ENCODE results near the gene TUBA4B. TPM values are rescaled to one million over a fixed set of nuclear protein-coding genes. Genes with fewer than 3 reads are reported as not detected.
"Not testable (repeated sequence)": the region's sequence is repeated elsewhere in the genome, so short reads cannot be mapped to it uniquely, and the experiment has no call there.

The TUBA4B gene
- polyA plus RNA-seq, 10 donors: 0.15 to 0.22 (median 0.18) TPM; not detected in 5

DNA sequence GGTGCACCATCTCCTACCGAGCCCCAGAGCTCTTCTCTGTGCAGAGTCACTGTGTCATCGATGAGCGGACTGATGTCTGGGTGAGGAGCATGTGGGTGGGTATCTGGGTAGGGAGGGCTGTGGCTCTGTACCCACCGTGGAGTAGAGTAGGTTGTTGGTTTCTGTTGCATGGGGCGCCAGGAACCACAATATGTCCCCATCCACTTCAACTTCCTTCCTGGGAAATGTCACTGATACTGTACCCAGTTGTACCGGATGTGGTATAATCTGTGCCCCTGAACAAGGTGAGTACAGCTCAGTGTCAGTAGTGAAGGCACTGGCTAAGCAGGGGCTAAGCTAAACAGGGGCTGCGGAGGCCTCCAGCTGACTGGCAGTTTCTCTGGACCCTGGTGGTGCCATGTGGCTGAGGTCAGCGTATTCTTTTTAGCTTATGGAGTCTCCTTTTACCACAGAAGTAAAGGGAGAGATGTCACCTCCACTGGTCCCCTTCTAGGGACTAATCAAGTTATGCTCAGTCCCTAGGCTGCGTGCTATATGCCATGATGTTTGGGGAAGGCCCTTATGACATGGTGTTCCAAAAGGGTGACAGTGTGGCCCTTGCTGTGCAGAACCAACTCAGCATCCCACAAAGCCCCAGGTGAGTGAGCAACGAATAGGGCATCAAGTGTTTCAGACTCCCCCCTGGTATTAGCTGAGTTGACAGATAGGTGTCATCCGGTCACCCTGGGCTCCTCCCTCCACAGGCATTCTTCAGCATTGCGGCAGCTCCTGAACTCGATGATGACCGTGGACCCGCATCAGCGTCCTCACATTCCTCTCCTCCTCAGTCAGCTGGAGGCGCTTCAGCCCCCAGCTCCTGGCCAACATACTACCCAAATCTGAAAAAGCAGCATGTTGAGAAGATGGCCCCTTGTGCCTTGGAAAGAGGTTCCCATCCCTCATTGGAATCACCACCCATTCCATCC lies 5.1 kb upstream of the TUBA4B start:
- no peak for DNase-seq

DNA sequence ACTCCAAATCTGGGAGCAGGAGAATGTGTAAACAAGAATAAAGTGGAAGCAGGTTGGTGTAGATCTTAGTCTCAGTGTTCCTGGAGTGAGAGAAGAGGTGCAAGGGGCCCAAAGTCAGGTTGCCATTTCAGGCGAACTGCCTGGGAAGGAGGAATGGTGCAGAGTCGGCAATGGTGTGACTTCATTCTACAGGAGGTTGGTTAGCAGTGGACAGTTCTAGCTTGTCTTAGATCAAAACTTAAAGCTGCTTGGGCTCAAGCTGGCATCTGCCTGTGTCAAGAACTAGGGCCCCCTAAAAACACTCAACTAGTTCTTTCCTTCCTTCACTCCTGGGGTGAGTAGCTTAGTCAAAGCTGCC lies 4.2 kb upstream of the TUBA4B start:
- DNase-seq: no peak

DNA sequence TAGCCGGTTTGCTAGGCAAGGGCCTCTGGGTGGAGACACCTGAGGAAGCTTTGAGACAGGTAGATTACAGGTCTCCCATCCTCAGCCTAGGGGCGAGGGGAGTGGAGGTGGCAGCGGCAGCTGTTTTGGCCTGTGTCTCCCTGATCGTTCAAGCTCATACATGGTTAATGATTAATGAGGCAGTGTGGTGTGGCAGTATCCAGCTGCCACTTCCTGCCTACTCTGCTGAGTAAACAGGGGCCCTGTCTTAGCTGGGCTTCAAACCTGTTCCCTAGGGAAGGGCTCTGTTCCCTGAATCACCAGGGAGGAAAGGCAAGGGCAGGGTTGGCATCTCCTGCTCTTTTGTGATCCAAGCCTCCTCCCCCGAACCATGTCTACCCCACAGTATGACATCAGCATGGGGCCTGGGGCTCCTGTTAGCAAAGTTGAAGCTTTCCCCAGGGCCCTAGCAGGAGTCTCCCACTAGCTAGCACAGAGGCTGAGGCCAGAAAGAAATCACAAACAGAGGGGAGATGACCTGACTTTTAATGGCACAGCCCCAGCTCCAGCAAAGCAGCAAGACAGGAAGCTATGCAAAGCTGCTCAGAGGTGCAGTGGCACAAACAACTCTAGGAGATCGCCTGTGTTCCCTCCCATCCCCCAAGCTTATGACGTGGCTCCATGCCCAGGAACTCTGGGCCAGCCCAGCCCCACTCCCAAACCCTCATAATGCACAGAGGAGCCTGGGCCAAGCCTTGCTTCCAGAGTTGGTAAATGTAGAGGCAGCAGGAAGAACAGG lies 3.7 kb upstream of the TUBA4B start:
- DNase-seq: peak; percentile 42 to 59 (median 51)

DNA sequence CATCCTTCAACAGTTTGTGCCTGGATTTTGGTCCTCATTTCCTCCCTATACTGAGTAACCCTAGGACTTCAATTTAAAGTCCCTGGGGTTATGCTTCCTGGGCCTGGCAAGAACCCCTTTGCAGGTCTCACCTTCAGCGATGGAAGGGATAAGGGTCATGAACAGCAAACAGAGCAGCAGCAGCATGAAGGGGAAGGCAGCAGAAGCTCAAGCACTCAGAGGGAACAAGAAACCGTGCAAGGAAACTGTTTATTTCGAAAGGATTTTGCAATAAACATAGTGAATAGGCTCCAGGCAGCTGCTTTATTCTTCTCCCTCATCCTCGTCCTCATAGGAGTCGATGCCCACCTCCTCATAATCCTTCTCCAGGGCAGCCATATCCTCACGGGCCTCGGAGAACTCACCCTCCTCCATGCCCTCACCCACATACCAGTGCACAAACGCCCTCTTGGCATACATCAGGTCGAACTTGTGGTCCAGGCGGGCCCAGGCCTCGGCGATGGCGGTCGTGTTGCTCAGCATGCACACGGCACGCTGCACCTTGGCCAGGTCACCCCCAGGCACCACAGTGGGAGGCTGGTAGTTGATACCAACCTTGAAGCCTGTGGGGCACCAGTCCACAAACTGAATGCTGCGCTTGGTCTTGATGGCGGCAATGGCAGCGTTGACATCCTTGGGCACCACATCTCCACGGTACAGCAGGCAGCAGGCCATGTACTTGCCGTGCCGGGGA lies 2.8 kb upstream of the TUBA4B start:
- DNase-seq: no peak

DNA sequence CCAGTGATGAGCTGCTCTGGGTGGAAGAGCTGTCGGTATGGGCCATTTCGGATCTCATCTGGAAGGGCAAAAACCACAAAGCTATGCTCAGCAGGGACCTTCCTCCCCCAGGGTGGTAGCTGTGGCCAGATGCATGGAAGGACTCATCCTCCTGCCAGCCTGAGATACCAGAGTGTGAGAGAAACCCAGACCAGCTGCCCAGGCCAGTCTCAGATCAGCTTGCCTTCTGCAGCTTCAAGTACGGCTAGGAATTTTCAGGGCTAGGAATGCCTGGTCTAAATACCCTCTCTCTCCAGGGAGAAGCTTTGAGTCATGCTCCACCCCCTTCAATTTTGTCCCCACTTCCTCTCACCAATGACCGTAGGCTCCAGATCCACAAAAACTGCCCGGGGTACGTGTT lies 1.4 kb upstream of the TUBA4B start:
- DNase-seq: no peak

DNA sequence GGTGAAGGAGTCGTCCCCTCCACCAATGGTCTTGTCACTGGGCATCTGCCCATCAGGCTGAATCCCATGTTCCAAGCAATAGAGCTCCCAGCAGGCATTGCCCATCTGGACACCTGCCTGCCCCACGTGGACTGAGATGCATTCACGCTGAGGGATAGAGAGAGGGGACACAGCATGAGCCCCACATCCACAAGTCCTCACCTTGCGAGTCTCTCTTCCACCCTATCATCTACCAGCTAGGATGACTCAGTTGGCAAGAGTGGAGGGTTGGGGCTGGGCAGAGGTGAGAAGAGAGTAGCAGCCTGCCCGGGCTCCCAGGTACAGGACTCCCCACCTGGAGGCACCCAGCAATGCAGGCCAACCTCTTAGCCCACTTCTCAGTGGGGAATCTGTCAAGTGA lies 959 bp upstream of the TUBA4B start:
- no peak for DNase-seq

DNA sequence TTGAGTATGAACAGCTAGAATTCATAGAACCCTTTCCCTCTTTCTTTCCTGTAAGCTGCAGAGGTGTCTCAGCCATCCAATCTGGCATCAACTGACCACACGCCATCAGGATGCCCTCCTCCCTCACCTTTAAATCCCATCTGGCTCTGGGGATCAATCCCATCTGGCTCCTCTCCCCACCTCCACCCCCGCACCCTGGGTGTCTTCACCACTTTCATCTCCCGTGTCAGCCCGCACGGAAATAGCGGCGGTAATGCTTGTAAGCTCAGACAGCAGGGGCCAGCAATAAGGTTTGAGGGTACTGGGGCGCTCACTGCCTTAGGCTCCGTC lies 508 bp upstream of the TUBA4B start:
- no peak for DNase-seq

DNA sequence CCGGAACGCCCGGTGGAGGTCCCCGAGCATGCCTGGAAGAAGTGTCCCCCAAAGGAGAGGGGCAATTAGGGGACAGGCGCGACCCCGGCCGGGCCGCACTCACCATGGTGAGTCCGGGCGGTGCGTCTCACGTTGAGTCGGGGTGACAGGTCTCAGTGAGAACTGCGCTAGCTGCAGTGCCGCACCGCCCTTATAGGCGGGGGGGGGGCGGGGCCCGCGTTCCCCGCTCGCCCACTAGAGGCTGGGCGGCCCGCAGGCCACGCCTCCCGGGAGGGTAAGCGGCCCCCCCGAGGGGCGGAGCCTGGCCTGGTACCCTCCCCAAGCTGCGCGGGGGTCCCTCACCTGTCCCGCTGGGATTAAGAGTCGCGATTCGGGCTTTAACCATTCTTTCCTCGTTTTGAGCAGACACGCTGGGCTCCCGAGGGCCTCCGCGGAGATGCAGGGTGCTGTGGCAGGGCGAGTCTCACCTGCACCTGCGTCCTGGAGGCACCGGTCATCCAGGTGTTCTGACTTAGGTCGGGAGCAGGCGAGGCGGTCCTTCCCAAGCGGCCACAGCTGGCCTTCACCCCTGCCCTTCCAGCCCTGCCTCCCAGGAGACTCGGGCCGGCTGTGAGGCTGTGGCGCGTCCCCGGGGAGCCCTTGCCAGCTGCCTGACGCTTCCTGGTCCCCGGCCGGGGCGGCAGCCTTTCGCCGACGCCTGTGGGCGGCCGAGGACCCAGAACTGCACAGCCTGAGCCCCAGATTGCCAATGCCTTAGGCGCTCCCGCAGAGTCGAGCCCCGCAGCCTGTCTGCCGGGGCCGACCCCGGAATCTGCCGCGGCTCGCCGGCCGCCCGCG lies 928 bp downstream of the TUBA4B start, which contains the start of gene TUBA4A:
Gene TUBA4A (minus strand): TSS at position 166 of the 837 bp plus-strand sequence. CDS start 60 bp downstream, at position 106.
- peak in 2 of 3 donors; percentile 63 to 70 for DNase-seq

DNA sequence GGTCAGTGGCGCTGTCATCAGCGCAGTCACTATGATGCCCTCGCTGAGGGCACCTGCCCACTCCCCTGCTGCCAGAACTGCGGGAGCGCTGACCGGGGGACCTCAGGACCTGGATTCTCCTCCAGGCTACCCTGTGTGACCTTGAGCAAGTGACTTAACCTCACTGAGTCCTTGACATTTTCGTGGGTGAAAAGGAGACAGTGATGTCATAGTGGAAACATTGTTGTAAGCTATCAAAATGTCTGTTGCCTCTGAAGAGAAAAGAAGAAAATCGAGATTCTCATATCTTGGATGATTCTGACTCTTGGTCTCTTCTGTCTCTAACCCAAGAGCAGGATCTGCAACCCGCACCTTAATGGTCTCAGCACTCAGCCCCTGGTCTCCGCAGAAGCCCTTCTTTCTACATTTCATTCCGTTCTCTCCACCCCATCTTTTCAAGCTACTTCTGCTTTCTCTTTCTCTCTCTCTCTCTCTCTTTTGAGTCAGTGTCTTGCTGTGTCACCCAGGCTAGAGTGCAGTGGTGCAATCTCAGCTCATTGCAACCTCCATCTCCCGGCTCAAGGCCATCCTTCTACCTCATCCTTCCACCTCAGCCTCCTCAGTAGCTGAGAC lies 1.7 kb downstream of the TUBA4B start:
- DNase-seq: no peak

DNA sequence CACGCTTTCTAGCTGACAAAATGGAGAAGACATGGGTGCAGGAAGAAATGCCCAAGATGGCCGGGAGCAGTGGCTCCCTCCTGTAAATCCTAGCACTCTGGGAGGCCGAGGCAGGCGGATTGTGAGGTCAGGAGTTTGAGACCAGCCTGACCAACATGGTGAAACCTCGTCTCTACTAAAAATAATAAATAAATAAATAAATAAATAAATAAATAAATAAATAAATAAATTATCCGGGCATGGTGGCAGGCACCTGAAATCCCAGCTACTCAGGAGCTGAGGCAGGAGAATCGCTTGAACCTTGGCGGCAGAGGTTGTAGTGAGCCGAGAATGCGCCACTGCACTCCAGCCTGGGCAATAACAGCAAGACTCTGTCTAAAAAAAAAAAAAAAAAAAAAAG lies 5.9 kb downstream of the TUBA4B start:
- DNase-seq: not testable (repeated sequence)

DNA sequence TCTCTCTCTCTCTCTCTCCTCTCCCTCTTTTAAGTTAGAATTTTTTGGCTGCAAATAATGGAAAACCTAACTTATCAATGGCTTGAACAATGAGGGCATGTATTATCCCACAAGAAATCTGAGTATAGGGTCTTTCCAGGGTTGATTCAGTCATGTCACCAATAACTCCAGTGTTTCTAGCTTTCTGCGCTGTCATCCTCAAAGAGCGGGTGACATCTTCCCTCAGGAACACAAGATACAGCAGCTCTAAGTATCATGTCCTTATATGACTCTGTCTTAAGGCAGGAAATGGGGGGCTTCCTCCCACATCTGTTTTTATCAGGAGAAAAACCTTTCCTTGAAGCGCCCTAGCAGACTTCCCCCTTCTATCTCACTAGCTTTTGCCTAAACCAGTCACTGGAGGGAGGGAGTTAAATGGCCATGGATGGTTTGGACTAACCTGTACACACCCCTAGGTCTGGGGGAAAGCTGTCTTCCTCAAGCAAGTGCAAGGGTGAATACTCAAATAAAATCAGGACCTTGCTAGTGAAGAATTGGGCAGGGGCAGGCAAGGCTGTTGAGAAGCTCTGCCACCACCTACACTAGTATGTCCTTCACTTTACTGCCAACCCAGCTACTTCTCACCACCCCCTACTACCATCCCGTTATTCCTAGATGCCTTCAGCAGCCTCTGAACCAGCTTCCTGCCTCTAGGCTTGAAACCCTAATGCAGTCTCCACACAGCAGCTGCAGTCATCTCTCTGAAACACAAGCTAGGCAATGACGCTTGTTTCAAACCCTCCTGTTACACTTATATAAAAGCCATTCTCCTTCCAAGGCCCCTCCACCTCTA lies 8.2 kb downstream of the TUBA4B start:
- no peak for DNase-seq

DNA sequence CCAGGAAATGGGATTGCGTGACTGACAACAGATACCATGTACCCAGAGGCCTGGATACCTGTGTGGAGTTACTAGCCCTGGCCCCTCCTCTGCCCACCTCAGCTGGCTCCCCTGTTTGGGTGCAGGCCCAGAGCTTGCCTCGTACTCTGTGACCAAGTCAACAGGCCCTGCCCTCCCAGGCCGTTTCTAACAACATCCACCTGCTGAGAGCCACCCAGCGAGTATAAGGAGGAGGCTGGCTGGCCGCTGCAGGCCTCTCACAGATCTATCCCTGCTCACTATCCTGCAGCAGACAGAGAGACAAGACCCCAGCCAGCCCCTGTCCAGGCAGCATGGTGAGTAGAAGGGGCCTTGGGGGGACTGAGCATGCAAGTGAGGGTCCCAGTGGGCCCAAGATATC lies 13.2 kb downstream of the TUBA4B start:
- no peak for DNase-seq

DNA sequence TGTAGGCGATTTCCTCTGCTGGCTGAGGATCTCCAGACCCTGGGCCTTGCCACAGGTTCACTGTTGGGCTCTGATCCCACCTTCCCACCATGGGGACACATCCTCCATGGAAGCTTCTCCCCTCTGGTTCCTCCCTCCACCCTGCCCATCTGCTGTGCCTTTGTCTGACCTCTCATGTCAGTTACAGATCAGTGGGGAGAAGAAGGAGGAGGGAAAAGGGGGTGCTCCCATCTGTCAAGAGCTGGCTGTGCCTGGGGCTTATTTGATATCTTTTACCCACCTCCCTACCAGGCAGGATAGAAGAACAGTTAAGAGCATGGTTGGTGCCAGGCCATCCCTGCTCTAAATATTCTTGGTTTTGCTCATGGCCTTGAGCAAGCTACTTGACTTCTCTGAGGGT lies 13.8 kb downstream of the TUBA4B start:
- no peak for DNase-seq

DNA sequence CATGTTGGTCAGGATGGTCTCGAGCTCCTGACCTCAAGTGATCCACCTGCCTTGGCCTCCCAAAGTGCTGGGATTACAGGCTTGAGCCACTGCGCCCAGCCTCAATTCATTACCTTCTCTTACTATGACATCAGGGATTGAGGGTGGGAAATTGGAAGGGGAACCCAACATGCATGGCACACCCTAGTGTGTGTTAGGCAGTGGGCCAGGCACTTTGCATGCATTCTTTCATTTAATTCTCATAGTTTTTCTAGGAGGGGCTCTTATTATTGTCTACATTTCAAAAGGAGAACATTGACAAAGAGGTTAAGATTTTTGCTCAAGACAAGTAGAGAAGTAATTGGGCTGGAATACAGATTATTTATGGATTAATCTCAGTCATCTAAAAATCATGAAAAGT lies 15.3 kb downstream of the TUBA4B start:
- DNase-seq: no peak

DNA sequence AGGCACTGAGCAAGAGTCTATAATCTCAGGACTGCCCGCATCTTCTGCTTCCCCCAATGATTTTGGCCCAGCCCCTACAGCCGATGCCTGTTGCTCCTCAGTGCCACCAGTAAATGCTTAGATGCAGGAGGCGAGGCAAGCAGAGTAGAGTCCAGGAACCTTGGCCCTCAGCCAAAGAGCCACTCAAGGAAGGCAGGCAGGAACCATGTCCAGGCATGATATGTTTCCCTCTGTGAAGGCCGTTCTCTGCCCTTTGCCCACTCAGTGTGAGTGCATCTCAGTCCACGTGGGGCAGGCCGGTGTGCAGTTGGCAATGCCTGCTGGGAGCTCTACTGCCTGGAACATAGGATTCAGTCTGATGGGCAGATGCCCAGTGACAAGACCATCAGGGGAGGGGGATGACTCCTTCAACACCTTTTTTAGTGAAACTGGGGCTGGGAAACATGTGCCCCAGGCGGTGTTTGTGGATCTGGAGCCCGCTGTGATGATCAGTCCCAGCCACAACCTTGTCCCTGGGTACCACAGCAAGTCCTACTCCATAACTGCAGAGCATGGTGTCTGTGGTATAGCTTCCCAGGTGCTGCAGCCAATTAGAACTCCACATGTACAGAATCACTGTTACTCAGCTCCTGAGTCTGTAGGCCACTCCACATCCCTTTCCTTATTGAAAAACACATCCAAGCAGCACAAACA lies 16.5 kb downstream of the TUBA4B start:
- DNase-seq: no peak

DNA sequence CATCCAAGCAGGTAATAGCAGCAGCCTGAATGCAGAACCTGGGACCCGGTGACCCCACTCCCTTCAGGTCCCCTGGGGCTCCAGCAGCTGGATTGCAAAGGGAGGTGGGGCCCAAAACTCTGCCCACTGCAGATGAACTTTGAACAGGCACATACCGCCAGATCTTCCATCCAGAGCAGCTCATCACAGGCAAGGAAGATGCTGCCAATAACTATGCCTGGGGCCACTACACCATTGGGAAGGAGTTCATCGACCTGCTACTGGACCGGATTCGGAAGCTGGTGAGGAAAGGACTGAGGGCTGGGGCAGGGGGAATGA lies 17.0 kb downstream of the TUBA4B start:
- no peak for DNase-seq

DNA sequence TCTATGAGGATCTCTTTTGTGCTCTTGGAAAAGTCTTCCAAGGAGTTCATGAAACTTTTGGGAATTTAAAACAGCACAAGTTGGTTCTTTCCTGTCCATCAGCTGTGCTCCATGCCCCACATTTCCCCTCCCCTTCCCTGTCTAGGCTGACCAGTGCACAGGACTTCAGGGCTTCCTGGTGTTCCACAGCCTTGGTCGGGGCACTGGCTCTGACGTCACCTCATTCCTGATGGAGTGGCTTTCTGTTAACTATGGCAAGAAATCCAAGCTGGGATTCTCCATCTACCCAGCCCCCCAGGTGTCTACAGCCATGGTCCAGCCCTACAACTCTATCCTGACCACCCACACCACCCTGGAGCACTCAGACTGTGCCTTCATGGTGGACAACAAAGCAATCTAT lies 18.0 kb downstream of the TUBA4B start:
- no peak for DNase-seq

DNA sequence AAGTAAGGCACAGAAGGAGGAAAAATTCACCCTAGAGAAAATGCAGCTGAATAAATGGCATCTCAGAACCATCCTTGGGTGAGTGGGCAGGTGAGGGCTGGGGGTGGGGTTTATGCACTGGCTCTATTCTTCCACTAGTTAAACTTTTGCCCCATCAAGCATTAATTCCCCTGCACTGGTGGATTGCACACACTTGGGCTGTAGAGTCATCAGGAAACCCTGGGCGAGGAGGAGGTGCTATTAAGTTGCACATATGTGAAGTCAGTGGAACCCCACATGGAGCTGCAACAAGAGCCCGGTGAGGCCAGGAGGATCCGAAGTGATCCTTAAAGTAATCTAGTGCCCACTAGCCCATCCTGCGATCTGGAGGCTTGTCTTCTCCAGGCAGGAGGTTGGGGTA lies 19.3 kb downstream of the TUBA4B start:
- no peak for DNase-seq

DNA sequence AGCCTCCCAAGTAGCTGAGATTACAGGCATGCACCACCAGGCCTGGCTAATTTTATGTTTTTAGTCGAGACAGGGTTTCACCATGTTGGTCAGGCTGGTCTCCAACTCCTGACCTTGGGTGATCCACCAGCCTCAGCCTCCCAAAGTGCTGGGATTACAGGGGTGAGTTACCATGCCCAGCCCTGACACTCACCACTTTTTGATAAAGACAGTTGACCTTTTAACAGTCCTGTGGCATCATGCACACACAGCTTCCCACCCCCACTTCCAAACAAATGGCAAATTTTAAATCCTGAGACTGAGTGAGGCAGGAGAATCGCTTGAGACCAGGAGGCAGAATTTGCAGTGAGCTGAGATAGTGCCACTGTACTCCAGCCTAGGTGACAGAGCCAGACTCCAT lies 20.0 kb downstream of the TUBA4B start:
- no peak for DNase-seq

DNA sequence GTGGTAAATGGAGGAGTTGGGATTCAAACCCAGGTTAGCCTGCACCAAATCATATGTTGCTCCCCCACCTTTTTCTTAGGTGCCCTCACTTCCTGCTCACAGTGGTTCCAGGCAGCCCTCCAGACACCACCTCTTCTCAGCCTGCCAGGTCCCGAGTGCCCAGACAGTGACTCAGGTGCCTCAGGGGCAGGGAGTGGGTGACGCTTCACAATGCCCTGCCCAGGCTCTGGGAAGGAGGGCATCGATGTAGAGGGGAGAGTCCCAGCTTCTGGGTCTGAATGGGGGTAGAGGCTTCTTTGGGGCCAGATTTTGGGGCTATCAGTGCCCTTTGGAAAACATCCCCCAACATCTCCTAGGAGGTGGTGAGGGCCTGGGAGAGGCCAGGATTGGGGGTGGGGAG lies 20.9 kb downstream of the TUBA4B start:
- no peak for DNase-seq

Data from muscle of back (tissue), 11 donors.